ENCODE data around the gene PADI1.

- no peak for TF ChIP-seq TAF1 (IDR thresholded peaks at IDR 0.05; ENCODE audit: low read depth, low read length)
- TF ChIP-seq CTCF (IDR thresholded peaks at IDR 0.05; ENCODE audit: control extremely low read depth in 1 of 3, insufficient read depth in 1 of 3, low read depth in 1 of 3, low read length in 3 of 3) = no peak
- TF ChIP-seq POLR2AphosphoS5 (IDR thresholded peaks at IDR 0.05; ENCODE audit: low read depth, low read length) = no peak
- no peak for TF ChIP-seq RNF2 (IDR thresholded peaks at IDR 0.05; ENCODE audit: borderline replicate concordance, low read depth, low read length, missing control alignments, poor library complexity, severe bottlenecking)
- no peak for TF ChIP-seq EZH2 (IDR thresholded peaks at IDR 0.05; ENCODE audit: low read depth, low read length, severe bottlenecking)
- no peak for TF ChIP-seq POLR2A (IDR thresholded peaks at IDR 0.05; ENCODE audit: control extremely low read depth in 1 of 2, low read depth in 2 of 2, low read length in 2 of 2)
- no peak for TF ChIP-seq SP2 (IDR thresholded peaks at IDR 0.05; ENCODE audit: low read length)
- no peak for TF ChIP-seq RXRA (IDR thresholded peaks at IDR 0.05; ENCODE audit: insufficient read depth, low read depth, low read length)
- TF ChIP-seq CHD1 (IDR thresholded peaks at IDR 0.05; ENCODE audit: low read depth, low read length) = no peak
- TF ChIP-seq EGR1 (IDR thresholded peaks at IDR 0.05; ENCODE audit: borderline replicate concordance, low read depth, low read length) = no peak
Measured at GRCh38 chr1:17212487-17213121, 7.7 kb downstream of the PADI1 start.
